ENCODE data around the gene NCS1. TPM values are rescaled to one million over a fixed set of nuclear protein-coding genes. Genes with fewer than 3 reads are reported as not detected.

NCS1 gene
- total and polyA plus RNA-seq, 9 of the 15 experiments (the other 6 are each of a cell fraction or from before 2014, with no cell fraction given): 0.28 to 27.0 (median 9.6) TPM

DNA sequence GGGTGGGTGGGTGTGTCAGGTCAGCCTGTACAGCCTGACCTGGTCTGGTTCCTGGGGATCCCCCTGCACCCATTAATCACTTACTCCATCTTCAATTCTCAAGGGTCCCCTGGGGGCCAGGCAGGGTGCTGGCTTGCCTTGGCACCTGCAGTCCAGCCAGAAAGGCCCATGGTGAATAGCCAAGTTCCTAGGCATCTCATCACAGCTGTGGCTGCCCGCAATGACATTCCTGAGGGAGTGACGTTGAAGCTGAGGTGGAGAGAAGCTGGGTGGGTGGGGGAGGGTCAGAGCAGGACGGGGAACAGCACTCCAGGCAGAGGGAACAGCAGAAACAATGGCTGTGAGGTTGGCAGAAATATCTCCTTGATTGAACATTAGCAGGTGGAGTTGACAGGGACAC, 103.9 kb downstream of the NCS1 start (continued):
- TF ChIP-seq JUND (IDR thresholded peaks at IDR 0.05; ENCODE audit: borderline replicate concordance, low read depth, low read length) (no peak), JUND (tag; IDR thresholded peaks at IDR 0.05; ENCODE audit: borderline replicate concordance, low read depth, low read length) (no peak), MCM7 (IDR thresholded peaks at IDR 0.05) (no peak), U2AF2 (optimal IDR thresholded peaks at IDR 0.05; ENCODE audit: low read depth, low read length) (no peak), NCOA4 (IDR thresholded peaks at IDR 0.05; ENCODE audit: partially characterized antibody) (no peak), REST (IDR thresholded peaks at IDR 0.05; ENCODE audit: borderline replicate concordance) (no peak), REST (CRISPR knock-in tag; IDR thresholded peaks at IDR 0.05; ENCODE audit: low read depth) (no peak), SMARCA5 (IDR thresholded peaks at IDR 0.05) (no peak), TRIM25 (IDR thresholded peaks at IDR 0.05; ENCODE audit: borderline replicate concordance) (no peak)

Measured in K562 (cell line).